ENCODE results near the gene RPL15.

RPL15 gene

GRCh38 chr3:23945913-23946687, 29.2 kb downstream of the RPL15 start:
- Histone ChIP-seq H3K4me3 (ENCODE audit: insufficient read depth, low read length, poor library complexity, severe bottlenecking) (peak overlapping the region; percentile 90), H3K9me2 (replicated peaks; ENCODE audit: insufficient read depth, low read length) (no peaks in the 10 kb centered on the region), H3K4me2 (ENCODE audit: low read depth, low read length, poor library complexity, severe bottlenecking) (peak overlapping the region; percentile 77), H3K79me2 (ENCODE audit: insufficient read depth, low read length) (no peaks in the 10 kb centered on the region), H2AFZ (ENCODE audit: low read depth, low read length, severe bottlenecking) (peak overlapping the region; percentile 98), H4K20me1 (ENCODE audit: low read depth, low read length) (no peaks in the 10 kb centered on the region), H3K27ac (ENCODE audit: low read depth, low read length) (peak overlapping the region; percentile 51; the same call in 1 of the 2 replicates), H3K9me3 (ENCODE audit: insufficient read depth, low read length) (no peaks in the 10 kb centered on the region), H3K9ac (ENCODE audit: low read length) (peak overlapping the region; percentile 79), H3K36me3 (ENCODE audit: low read length) (no peaks in the 10 kb centered on the region), H3K27me3 (ENCODE audit: low read length) (no peaks in the 10 kb centered on the region), H3F3A (ENCODE audit: insufficient read depth) (peaks cover 24% of the 10 kb centered on the region)
- TF ChIP-seq EZH2phosphoT487 (conservative IDR thresholded peaks at IDR 0.05; ENCODE audit: low read length) (no peak), CTCF (IDR thresholded peaks at IDR 0.05; ENCODE audit: insufficient read depth, low read length, poor library complexity, severe bottlenecking) (no peak)

DNA sequence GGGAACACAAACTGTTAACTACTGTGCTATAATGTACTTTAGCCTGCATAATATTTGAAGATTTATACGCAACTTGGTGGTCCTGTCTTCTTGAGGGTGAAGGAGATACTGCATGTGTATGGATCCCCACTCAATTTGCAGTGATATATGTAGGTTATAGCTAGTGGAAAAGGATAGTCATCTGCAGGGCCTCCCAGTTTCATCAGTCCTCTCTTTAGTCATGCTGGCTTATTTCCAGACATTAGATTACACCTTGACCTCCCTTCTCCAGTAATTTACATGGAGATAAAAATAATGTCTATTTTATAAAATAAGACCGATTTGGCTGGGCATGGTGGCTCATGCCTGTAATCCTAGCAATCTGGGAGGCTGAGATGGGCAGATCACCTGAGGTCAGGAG, 31.8 kb downstream of the RPL15 start:
- H3F3A ChIP-seq (ENCODE audit: insufficient read depth): peaks cover 24% of the 10 kb centered on the region
- H3K36me3 ChIP-seq (ENCODE audit: low read length): no peaks in the 10 kb centered on the region
- no peak overlapping the region for H3K9ac ChIP-seq (ENCODE audit: low read length)
- no peak overlapping the region for H3K4me3 ChIP-seq (ENCODE audit: insufficient read depth, low read length, poor library complexity, severe bottlenecking)
- no peak overlapping the region for H2AFZ ChIP-seq (ENCODE audit: low read depth, low read length, severe bottlenecking)
- no peak overlapping the region for H3K27ac ChIP-seq (ENCODE audit: low read depth, low read length)
- no peaks in the 10 kb centered on the region for H3K9me3 ChIP-seq (ENCODE audit: insufficient read depth, low read length)
- no peak overlapping the region for H3K4me2 ChIP-seq (ENCODE audit: low read depth, low read length, poor library complexity, severe bottlenecking)
- H3K79me2 ChIP-seq (ENCODE audit: insufficient read depth, low read length): no peaks in the 10 kb centered on the region
- H3K27me3 ChIP-seq (ENCODE audit: low read length): no peaks in the 10 kb centered on the region
- TF ChIP-seq CTCF (IDR thresholded peaks at IDR 0.05; ENCODE audit: insufficient read depth, low read length, poor library complexity, severe bottlenecking) (no peak), EZH2phosphoT487 (conservative IDR thresholded peaks at IDR 0.05; ENCODE audit: low read length) (no peak)
- no peaks in the 10 kb centered on the region for H4K20me1 ChIP-seq (ENCODE audit: low read depth, low read length)
- H3K9me2 ChIP-seq (replicated peaks; ENCODE audit: insufficient read depth, low read length): no peaks in the 10 kb centered on the region

DNA sequence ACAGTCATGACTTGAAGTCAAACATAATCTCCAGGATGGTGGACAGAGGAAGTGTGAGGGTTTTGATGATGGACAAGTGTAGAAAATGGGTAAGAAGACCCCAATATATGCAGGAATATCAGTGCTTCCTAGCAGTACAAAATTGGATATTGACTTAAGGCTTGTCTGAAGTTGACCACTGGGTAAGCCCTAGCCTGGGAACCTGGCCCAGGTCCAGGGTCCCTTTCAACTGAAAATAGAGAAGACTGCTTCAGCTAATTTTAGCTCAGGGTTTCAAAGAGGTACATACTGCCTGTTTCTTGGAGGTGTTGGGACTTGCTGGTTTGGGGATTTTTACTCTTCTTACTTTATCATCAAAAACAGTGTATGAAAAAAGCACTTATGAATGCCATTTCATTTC, 32.9 kb downstream of the RPL15 start:
- H3F3A ChIP-seq (ENCODE audit: insufficient read depth): peaks cover 16% of the 10 kb centered on the region
- no peaks in the 10 kb centered on the region for H3K79me2 ChIP-seq (ENCODE audit: insufficient read depth, low read length)
- no peaks in the 10 kb centered on the region for H3K27me3 ChIP-seq (ENCODE audit: low read length)
- H3K9me3 ChIP-seq (ENCODE audit: insufficient read depth, low read length): no peaks in the 10 kb centered on the region
- H3K36me3 ChIP-seq (ENCODE audit: low read length): no peaks in the 10 kb centered on the region
- H3K9me2 ChIP-seq (replicated peaks; ENCODE audit: insufficient read depth, low read length): no peaks in the 10 kb centered on the region
- no peak overlapping the region for H3K4me3 ChIP-seq (ENCODE audit: insufficient read depth, low read length, poor library complexity, severe bottlenecking)
- H4K20me1 ChIP-seq (ENCODE audit: low read depth, low read length): no peaks in the 10 kb centered on the region
- TF ChIP-seq EZH2phosphoT487 (conservative IDR thresholded peaks at IDR 0.05; ENCODE audit: low read length): no peak
- TF ChIP-seq CTCF (IDR thresholded peaks at IDR 0.05; ENCODE audit: insufficient read depth, low read length, poor library complexity, severe bottlenecking): no peak
- no peak overlapping the region for H3K9ac ChIP-seq (ENCODE audit: low read length)
- no peak overlapping the region for H3K4me2 ChIP-seq (ENCODE audit: low read depth, low read length, poor library complexity, severe bottlenecking)
- no peak overlapping the region for H3K27ac ChIP-seq (ENCODE audit: low read depth, low read length)
- no peak overlapping the region for H2AFZ ChIP-seq (ENCODE audit: low read depth, low read length, severe bottlenecking)

Data from SU-DHL-6 (cell line).